HG03442 (cell line): ENCODE data around the gene KCNK13.
"Not testable (repeated sequence)": the region's sequence is repeated elsewhere in the genome, so short reads cannot be mapped to it uniquely, and the experiment has no call there.

ENCODE experiments used
- ATAC-seq: cut with Tn5 transposase; IDR thresholded peaks from one replicate; pipeline ENCODE4 v1.9.1; 2021; ENCODE audit warnings: mild to moderate bottlenecking, moderate library complexity; ENCODE audit not compliant: unreplicated experiment

Gene KCNK13

DNA sequence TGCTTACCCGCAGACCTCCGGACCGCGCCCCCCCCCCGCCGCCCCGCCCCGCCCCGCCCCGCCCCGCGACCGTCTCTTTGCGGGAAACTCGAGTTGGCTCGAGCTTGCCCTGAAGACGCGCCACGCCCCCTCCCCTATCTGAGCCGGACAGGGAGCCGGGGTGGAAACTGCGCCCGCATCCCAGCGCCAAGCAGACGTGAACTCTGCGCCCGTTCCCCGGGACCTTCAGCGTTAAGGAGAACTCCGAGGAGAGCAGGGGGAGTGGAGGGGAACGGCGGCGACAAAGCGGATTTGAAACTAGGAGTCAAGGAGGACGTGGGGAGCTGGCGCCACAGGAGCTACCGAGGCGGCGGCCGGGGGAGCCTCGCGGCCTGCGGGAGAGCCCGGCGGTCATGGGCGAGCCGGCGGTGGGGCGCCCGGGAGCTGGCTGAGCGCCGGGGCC, at the start of gene KCNK13:
Gene KCNK13, plus strand, starts transcription at position 310 of the 442 bp plus-strand sequence. CDS start 212 bp downstream, outside the sequence.
- ATAC-seq, result no peak

DNA sequence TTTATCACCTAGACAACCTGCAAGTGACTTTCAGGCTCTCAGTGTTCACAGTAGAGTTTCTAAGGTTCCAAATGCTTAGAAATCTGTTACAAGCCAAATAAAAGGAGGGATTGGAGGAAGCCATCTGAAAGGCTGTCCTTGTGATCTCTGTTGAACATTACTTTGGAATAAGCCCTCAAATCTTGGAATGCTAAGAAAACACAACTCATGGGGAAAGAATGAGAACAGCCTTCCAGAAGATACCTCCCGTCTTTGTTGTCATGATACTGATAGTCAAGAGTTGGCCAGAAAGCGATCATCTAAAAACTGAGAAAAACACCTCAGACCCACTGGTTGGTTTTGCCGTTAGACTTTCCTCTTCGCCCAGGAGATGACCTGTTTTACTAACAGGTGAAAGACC, 44.4 kb upstream of the KCNK13 start:
- no peak for ATAC-seq

DNA sequence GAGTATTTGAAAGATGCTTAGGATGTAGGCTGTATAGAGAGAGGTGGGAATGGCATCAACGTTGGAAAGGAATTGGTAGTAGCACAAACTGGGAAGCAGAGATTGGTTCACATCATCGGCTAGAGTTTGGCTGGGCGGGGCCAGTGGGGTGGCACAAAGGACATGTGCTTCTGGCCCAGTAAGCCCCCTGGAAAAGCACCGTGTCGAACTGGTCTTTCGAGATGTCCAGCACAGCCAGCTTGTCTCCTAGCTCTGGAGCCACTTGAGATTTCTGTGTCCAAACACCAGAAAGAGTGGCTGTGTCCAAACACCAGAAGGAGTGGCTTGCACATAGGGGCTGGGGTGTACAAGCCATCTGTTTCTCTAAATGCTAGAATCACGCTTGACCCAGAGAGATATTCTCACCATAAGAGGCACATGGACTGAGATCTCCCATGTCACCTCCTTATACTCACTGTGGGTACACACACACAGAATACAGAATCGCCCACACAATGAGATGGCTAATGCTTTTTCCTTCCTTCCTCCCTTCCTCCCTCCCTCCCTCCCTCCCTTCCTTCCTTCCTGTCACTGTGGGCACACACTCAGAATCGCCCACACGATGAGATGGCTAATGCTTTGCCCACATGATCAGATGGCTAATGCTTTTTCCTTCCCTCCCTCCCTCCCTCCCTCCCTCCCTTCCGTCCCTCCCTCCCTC, 41.8 kb upstream of the KCNK13 start:
- no peak for ATAC-seq

DNA sequence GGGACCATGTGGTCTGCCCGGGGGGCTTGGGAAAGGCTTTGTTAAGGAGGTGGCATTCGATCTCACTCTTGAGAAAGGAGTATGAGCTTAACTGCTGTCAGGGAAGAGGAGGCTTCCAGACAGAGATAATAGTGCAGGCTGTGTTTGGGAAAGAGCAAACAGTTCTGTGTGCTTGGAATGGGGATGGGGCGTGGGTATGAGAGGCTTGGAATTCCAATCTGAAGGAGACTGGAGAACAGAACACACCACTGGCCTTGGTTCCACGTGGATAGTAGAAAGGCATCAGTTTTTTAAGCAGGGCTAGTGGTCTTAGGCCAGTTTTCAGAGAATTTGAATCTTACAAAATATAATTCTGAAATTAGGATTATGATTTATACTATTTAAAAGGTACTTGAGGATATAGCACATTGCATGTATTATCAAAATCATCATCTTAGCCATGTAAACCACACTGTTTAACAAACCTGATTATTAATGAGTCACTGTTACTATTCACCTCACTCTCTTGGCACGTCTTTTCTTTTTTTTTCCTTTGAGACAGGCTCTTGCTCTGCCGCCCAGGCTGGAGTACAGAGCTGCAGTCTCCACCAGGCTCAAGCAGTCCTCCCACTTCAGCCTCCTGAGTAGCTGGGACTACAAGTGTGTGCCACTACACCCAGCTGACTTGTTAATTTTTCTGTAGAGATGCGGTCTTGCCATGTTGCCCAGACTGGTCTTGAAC, 38.5 kb upstream of the KCNK13 start:
- ATAC-seq, result no peak

DNA sequence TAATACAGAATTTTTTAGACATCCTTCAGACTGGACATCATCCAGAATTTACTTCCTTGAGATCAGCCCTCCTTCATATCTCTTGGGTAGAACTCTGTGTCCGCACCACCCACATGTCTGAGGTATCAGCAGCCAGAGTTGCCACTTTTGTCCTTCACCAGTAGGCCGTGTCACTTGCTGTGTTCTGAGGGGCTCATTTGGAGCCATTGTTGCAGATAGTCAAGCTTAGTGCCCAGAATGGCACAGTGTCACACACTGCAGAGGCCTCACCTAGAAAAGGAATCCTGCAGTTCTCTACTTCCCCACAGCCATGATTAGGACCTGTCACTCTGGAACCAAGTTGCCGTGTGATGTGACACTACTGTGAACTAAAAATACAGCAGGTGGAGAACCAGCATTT, 36.9 kb upstream of the KCNK13 start:
- no peak for ATAC-seq

DNA sequence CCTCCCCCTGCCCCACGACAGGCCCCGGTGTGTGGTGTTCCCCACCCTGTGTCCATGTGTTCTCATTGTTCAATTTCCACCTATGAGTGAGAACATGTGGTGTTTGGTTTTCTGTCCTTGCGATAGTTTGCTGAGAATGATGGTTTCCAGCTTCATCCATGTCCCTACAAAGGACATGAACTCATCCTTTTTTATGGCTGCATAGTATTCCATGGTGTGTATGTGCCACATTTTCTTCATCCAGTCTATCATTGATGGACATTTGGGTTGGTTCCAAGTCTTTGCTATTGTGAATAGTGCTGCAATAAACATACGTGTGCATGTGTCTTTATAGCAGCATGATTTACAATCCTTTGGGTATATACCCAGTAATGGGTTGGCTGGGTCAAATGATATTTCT, 35.2 kb upstream of the KCNK13 start:
- not testable (repeated sequence) for ATAC-seq

DNA sequence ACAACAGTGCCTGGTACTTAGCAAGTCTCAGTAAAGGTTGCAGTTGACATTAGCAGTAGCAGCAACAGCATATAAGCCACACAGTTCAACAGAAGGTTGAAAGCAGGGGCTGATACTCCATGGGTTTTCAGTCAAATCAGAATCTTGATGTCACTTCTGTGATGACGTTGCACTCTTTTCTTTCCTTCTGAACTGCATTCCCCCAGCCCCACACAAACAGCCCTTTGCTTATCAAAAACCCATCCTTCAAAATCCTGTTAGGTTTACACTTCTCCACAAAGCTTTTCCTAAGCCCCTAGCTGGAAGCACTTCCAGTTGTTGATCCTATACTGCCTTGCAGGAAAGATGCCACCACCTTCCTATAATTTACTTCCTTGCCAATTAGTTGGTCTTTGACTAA, 34.0 kb upstream of the KCNK13 start:
- ATAC-seq, result no peak

DNA sequence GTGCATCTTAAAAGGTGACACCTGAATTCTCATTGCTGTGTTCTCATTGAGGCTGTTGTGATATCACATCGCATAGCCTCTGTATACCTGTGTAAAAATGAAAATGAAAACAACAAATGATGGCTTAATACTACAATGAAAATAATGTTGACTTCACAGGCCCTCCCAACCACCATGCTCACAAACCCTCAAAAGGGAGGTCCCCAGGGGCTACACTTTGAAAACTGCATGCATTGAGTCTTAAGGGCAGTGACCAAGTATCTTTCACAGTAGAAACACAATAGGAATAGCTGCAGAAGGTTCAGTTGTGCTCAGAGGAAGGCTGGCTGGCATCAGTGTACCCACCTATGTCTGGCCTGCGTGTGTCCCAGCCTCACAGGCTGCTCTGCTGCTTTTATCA, 27.6 kb upstream of the KCNK13 start:
- no peak for ATAC-seq

DNA sequence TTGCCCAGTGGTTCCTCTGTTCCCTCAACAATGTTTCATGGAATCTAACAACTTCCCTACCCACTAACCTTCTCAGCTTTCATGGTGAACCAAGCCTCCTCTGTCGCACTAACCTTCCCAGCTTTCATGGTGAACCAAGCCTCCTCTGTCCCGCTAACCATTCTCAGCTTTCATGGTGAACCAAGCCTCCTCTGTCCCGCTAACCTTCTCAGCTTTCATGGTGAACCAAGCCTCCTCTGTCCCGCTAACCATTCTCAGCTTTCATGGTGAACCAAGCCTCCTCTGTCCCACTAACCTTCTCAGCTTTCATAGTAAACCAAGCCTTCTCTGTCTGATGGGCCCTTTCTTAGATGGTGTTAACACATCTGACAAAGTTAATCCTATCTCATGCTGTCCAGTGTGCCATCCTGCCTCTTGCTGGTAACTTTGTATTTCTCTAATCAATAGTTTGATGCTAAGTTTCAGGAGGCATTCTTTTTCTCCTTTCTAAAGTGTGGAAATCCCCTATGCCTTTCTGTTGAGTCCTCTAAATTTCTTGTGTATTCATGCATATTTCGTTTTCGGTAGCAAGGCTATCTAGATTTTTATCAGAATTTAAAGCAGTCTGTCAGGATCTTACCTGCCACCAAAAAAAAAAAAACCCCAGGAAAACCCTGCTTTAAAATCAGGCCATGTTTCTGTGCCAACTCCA, 26.8 kb upstream of the KCNK13 start:
- no peak for ATAC-seq

DNA sequence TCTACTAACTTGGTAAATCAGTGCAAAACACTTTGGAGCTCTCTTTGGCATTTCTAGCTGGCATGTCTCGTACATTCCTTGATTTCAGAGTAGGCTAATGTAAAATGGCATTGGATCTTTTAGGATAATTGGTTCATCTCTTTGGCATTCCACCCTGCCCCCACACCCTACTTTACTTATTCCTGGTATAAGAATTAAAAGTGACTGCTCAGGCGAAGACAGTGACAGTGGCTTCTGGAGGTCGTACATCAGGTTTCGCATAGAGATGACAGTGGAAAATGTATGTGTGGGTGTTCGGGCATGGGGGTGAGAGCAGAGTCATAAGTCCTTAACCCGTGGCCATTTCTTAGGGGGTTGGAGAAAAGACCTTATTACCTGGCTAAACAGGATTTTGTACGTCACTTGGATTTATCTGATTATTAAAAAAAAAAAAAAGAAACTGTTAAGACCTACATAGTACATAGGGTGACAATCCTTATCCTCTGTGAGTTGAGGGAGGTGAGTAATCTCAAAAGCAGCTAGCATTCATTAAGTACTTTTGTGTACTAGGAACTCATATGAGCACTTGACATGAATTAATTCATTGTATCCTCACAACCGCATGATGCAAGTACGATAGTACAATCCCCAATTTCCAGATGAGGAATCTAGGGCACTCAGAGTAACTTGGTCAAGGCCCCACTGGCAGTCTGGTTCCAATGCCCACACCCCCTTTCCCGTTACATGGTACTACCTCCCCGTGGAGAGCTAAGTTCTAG, 22.4 kb upstream of the KCNK13 start:
- no peak for ATAC-seq

DNA sequence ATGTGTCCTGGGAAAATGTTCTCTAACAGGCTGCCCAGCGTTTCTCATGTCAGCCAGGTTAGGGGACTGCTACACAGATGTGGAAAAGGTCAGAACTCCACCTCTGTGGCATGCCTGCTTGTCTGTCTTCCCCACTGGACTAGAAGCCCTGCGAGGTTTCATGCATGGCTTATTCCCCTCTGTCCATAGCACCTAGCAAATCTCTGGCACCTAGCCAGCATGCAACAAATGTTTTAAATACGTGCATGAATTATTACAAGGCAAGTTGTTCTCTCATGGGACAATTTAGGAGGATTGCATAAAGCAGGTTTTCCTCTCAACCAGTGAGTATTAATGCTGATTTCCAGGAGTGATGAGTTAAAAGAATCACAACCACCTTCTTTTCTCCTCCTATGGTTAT, 21.4 kb upstream of the KCNK13 start:
- ATAC-seq, result no peak

DNA sequence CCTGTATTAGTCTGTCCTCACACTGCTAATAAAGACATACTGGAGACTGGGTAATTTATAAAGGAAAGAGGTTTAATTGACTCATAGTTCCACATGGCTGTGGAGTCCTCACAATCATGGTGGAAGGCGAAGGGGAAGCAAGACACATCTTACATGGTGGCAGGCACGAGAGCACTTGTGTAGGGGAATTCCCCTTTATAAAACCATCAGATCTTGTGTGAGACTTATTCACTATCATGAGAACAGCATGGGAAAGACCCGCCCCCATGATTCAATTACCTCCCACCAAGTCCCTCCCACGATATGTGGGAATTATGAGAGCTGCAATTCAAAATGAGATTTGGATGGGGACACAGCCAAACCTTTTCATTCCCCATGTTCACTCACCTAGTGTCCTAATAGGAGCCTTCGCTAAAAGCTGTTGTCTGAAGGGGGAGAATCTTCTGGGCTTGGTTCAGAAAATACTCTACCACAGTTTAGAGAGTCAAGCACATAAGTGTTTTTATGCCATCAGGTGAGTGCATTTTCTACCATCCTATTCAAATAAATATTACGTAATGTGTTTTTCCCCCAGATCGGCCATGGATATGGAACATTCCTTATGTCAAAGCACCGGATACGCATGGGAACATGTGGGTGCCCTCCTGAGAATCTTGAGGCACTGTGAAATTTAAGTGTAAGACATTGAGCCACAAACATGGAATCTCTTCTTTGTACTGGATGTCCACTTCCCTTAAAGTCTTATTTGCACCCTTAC, 19.1 kb upstream of the KCNK13 start:
- no peak for ATAC-seq

DNA sequence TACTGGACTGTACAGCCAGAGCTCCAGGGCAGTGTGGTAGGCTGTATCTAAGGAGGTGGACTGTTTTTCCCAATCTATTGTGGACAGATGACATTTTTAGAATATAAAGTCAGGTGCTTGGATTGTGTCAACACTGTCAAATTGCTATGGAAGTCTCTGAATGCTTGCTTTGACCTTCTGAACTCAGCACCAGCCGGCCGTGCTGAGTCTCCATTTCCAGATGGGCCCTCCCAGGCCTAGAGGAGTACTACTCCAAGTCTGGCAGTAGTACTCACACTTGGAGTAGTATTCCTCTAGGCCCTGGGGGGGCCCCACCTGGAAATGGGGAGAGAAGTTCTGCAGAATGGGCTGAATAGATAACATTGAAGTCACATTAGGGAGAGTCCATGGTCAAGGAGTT, 16.2 kb upstream of the KCNK13 start:
- no peak for ATAC-seq

DNA sequence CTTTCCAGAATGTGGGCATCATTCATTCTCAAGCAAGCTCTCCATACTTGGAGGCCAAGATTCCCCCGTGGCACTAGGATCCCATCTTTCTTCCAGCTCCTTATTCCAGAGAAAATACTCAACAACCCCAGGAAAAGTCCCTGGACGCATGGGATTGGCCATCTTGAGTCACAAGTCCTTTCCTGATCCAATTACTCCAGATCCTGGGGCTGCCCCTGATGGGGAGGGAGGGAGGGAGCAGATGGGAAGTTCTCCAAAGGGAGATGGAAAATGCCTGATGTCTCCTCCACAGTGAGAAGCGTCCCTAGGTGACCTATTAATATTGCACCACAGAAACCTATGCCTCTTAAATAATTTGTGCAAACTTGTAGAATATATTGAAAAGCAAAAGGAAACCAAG, 12.4 kb upstream of the KCNK13 start:
- ATAC-seq, result no peak

DNA sequence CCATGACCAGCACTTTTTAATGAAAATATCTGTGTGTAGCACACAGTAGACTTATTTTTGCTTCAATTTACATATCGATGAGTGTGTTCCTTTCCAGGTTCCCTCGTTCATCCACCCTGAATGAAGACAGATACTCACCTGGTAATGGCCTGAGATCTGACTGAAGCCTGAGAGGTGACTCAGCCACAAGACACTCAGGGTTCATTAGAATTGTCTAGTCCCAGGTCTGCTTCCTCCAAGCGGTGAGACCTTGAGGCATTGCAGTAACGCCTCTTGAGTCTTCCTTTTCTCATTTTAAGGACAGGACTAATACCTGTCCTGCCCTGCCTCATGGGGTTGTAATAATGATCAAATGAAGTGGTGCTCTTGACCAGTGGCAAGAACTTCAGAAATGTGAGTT, 11.5 kb upstream of the KCNK13 start:
- ATAC-seq, result no peak

DNA sequence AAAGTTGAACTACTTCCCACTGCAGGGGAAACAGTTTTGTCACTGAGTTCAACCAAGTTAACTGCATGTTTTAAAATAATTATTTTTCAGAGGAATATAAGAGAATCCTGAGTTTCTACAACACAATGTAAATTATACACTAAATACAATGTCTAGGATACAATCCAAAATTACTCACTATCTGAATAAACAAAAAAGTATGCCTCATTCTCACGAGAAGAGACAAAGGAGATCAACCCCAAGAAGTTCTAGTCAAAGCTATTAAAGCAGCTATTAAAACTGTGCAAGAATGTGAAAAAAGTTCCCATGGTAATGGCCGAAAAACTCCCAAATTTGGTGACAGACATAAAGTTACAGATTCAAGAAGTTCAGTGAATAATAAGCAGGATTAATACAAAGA, 8.8 kb upstream of the KCNK13 start:
- ATAC-seq, result no peak

DNA sequence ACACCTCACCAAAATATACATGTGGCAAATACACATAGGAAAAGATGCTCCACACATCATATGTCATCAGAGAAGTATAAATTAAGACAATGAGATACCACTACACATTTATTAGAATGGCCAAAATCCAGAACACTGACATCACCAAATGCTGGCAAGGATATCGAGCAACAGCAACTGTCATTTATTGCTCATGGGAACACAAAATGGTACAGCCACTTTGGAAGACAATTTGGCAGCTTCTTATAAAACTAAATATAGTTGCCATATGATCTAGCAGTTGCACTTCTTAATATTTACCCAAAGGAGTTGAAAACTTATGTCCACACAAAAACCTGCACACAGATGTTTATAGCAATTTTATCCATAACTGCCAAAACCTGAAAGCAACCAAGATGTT, 7.0 kb upstream of the KCNK13 start:
- no peak for ATAC-seq

DNA sequence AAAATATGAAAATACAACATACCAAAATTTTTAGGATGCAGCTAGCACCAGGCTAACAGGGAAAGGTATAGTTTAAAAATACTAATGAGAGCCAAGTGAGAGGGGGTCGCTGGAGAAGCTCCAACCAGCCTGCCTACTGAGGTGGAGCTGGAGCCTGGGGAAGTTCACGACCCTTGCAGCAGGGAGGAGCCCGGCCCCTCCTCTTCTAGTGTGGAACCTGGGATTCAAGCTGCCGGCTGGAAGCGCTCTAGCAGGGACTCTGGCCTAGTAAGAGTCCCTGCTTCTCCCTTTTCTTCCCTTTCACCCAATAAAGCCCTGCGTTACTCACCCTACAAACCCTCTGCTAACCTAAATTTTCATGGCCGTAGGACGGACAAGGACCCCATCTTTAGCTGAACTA, 5.0 kb upstream of the KCNK13 start:
- no peak for ATAC-seq

DNA sequence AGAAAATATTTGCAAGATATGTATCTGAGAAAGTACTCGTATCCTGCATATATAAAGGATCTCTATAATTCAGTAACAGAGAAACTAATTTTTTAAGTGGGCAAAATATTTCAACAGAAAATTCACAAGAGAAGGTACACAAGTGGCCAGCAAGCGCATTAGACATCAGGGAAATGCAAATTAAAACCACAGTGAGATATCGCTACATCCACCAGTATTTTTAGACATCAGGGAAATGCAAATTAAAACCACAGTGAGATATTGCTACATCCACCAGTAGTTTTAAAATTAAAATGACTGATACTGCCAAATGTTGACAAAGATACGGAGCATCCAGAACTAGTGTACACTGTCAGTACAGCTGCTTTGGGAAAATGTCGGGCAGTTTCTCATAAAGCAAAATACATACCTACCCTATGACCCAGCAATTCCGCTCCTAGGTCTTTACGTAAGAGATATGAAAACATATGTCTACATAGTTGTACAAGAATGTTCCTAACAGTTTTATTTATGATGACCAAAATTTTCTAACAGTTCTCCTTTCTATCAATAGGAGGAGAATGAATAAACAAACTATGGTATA, 2.8 kb upstream of the KCNK13 start:
- no peak for ATAC-seq

DNA sequence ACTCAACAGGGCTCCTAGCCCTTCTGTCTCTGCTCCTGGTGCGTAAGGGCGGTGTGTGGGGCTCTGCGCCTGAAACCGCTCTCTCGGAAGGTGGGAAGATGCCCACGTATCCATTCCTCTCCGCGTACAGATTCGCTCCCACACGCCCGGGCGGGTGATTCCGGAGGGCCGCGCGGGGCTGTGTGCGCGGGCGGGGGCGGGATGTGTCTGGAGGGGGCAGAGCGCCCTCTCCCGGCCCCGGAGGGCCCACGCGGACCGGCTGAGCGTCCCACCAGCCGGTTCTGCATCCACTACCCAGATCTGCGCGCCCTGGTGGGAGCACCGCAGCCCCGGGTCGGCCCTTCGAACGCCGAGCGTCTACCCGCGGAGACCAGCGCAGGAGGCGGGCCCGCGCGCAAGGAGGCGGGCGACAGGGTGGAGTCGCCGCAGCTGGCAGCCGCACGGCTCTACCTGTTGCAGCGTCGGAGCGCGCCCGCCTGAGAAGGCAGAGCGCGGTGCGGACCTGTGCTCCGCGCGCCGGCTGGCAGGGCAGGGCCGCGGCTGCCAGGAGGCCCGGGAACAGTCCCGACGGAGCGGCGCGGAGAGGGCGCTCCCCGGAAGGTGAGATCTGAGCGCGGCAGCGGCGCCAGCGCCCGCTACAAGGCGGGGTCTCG, 1.4 kb upstream of the KCNK13 start:
- peak; percentile 65 for ATAC-seq
